Measurements from ENCODE around the gene MAP1LC3B.

The MAP1LC3B gene

DNA sequence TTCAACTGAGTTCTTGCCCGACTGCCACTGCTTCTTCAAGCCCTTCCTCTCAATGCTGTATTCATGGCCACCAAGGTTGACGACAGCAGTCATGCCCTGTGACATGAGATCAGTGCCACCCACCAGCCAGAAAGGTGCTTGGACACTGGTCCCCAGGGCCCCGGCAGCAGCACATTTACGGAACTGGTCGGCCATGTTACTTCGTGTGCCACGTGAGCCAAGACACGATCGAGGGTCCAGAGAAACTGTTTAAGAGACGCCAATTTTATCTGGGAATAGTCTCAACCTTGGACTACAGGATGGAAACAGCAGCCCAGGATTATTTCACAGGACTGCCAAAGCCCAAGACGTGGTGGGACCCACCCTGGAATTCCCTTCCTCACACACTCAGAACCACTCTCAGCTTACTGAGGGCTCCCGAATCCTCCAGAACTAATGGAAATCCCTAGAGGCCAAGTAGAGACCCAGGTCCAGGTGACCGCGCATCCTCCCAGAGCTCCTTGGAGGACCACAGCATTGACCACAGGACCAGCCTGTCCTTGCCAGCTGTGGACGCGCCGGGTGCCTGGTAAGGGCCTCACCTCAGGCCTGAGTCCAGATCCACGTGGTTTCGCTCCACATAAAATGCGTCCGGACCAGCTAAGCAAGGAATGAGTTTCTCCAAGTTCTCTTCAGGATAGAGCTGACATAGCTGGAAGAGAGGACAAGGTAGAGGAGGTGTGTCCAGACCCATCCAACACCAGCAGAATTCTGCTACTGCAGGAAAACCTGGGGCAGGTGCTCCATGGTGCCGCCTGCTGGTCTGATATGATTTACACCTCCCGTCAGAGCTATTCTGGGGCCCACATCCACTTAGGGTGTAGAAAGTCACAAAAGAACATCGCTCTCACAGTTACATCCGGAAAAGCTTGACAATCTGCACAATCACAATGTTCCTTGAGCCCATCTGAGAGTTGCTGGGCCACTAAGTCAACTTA lies 28.2 kb downstream of the MAP1LC3B start:
- TF ChIP-seq EZH2phosphoT487 (IDR thresholded peaks at IDR 0.05; ENCODE audit: low read length): no peak
- no peak for TF ChIP-seq EZH2 (optimal IDR thresholded peaks at IDR 0.05; ENCODE audit: low read depth, low read length)
- TF ChIP-seq, protein P1, sequence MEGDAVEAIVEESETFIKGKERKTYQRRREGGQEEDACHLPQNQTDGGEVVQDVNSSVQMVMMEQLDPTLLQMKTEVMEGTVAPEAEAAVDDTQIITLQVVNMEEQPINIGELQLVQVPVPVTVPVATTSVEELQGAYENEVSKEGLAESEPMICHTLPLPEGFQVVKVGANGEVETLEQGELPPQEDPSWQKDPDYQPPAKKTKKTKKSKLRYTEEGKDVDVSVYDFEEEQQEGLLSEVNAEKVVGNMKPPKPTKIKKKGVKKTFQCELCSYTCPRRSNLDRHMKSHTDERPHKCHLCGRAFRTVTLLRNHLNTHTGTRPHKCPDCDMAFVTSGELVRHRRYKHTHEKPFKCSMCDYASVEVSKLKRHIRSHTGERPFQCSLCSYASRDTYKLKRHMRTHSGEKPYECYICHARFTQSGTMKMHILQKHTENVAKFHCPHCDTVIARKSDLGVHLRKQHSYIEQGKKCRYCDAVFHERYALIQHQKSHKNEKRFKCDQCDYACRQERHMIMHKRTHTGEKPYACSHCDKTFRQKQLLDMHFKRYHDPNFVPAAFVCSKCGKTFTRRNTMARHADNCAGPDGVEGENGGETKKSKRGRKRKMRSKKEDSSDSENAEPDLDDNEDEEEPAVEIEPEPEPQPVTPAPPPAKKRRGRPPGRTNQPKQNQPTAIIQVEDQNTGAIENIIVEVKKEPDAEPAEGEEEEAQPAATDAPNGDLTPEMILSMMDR (IDR thresholded peaks at IDR 0.05; ENCODE audit: low read length): peak; percentile 27
- Histone ChIP-seq H3K9me2 (replicated peaks; ENCODE audit: insufficient read depth, low read length) (no peaks in the 10 kb centered on the region), H3K36me3 (replicated peaks; ENCODE audit: insufficient read depth, low read length) (no peaks in the 10 kb centered on the region), H3K9ac (ENCODE audit: low read length) (no peak overlapping the region), H3K79me2 (ENCODE audit: low read length) (no peaks in the 10 kb centered on the region), H3F3A (ENCODE audit: insufficient read depth, low read length) (no peaks in the 10 kb centered on the region), H2AFZ (ENCODE audit: low read length) (no peak overlapping the region), H3K4me2 (ENCODE audit: low read depth, low read length) (no peak overlapping the region), H4K20me1 (ENCODE audit: insufficient read depth, low read length) (no peaks in the 10 kb centered on the region), H3K4me3 (ENCODE audit: low read length) (no peak overlapping the region), H3K4me1 (ENCODE audit: low read length) (no peaks in the 10 kb centered on the region), H3K27me3 (replicated peaks; ENCODE audit: insufficient read depth, low read length) (no peaks in the 10 kb centered on the region), H3K9me3 (replicated peaks; ENCODE audit: insufficient read depth, low read length) (no peaks in the 10 kb centered on the region), H3K27ac (ENCODE audit: low read length) (no peak overlapping the region)
- no peak for DNase-seq

DNA sequence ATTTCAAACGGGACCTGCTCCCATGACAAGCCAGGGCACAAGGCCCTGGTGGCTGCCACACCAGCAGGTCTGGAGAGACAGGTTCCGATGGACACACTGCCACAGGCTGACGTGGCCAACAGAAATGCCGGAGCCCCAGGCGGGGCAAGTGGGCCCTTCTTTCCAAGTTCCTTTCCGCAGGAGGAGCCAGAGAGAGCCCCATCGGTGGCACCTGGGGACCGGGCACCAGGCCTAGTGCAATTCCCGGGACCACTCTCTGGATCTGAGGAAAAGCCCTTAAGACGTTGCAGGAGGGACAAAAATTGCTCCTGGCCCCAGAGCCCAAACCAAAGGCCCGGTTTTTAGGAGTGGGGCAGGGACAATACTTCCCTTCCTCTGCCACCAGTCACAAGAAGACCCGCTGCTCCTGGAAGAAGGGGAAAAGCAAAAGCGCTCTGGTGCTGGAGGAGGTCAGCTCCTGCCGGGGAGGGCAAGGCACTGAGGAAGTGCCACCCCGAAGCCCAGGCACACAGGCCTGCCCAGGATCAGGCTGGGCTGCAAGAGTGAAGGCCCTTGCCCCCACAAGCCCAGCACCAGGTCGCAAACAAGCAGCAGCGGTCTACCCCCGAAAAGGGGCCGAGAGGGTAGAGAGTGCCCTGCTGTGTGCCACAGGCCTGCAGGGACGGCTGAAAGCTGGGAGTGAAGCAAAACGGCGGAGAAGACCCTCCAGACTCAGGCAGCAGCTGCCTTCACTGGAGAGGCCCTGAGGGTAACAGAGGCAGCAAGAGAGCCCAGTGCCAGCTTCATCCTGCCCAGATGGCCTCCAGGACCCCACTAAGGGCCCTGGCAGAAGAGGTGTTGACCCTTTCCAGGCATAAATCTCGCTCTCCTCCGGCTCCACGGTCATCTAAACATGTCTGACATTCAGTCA lies 29.1 kb downstream of the MAP1LC3B start:
- Histone ChIP-seq H2AFZ (ENCODE audit: low read length) (no peak overlapping the region), H3K79me2 (ENCODE audit: low read length) (no peaks in the 10 kb centered on the region), H3K4me3 (ENCODE audit: low read length) (no peak overlapping the region), H3K27ac (ENCODE audit: low read length) (no peak overlapping the region), H3K9me2 (replicated peaks; ENCODE audit: insufficient read depth, low read length) (no peaks in the 10 kb centered on the region), H3K9ac (ENCODE audit: low read length) (no peak overlapping the region), H3K27me3 (replicated peaks; ENCODE audit: insufficient read depth, low read length) (no peaks in the 10 kb centered on the region), H3K36me3 (replicated peaks; ENCODE audit: insufficient read depth, low read length) (no peaks in the 10 kb centered on the region), H3F3A (ENCODE audit: insufficient read depth, low read length) (no peaks in the 10 kb centered on the region), H3K4me1 (ENCODE audit: low read length) (no peaks in the 10 kb centered on the region), H3K4me2 (ENCODE audit: low read depth, low read length) (no peak overlapping the region), H3K9me3 (replicated peaks; ENCODE audit: insufficient read depth, low read length) (no peaks in the 10 kb centered on the region), H4K20me1 (ENCODE audit: insufficient read depth, low read length) (no peaks in the 10 kb centered on the region)
- DNase-seq: no peak
- TF ChIP-seq, protein P1 (IDR thresholded peaks at IDR 0.05; ENCODE audit: low read length): 0 out of 2 replicates have a peak, but pooled peaks have one; percentile 0
- no peak for TF ChIP-seq EZH2 (optimal IDR thresholded peaks at IDR 0.05; ENCODE audit: low read depth, low read length)
- no peak for TF ChIP-seq EZH2phosphoT487 (IDR thresholded peaks at IDR 0.05; ENCODE audit: low read length)

DNA sequence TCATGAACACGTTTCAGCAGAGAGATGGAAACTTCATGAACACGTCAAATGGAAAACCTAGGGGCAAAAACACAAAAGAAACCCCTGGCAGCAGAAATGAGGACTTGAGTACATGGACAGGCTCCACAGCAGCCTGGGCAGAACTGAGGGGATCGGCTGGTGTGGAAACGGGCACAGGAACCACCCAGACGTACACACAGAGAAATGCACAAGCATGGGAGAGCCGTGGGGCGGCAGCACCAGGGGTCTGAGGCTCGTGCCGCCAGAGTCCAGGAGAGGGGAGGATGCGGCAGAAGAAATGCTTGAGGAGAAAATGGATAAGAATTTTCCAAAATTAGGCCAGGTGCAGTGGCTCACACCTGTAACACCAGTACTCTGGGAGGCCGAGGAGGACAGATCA lies 30.0 kb downstream of the MAP1LC3B start:
- Histone ChIP-seq H3K36me3 (replicated peaks; ENCODE audit: insufficient read depth, low read length) (no peaks in the 10 kb centered on the region), H3K27ac (ENCODE audit: low read length) (no peak overlapping the region), H4K20me1 (ENCODE audit: insufficient read depth, low read length) (no peaks in the 10 kb centered on the region)

More for the DNA sequence above, 30.0 kb downstream of the MAP1LC3B start:
- no peak overlapping the region for H3K4me3 ChIP-seq (ENCODE audit: low read length)
- DNase-seq: no peak
- H3K4me2 ChIP-seq (ENCODE audit: low read depth, low read length): no peak overlapping the region
- no peaks in the 10 kb centered on the region for H3K27me3 ChIP-seq (replicated peaks; ENCODE audit: insufficient read depth, low read length)
- no peaks in the 10 kb centered on the region for H3F3A ChIP-seq (ENCODE audit: insufficient read depth, low read length)
- no peaks in the 10 kb centered on the region for H3K9me3 ChIP-seq (replicated peaks; ENCODE audit: insufficient read depth, low read length)
- H3K9ac ChIP-seq (ENCODE audit: low read length): no peak overlapping the region
- H3K79me2 ChIP-seq (ENCODE audit: low read length): no peaks in the 10 kb centered on the region
- no peak for TF ChIP-seq EZH2phosphoT487 (IDR thresholded peaks at IDR 0.05; ENCODE audit: low read length)
- TF ChIP-seq EZH2 (optimal IDR thresholded peaks at IDR 0.05; ENCODE audit: low read depth, low read length): no peak
- TF ChIP-seq, protein P1 (IDR thresholded peaks at IDR 0.05; ENCODE audit: low read length): no peak
- H3K4me1 ChIP-seq (ENCODE audit: low read length): no peaks in the 10 kb centered on the region
- no peak overlapping the region for H2AFZ ChIP-seq (ENCODE audit: low read length)
- H3K9me2 ChIP-seq (replicated peaks; ENCODE audit: insufficient read depth, low read length): no peaks in the 10 kb centered on the region

Data from MM.1S (cell line).